Left colon (tissue), 2 donors: ENCODE measurements around the gene PPFIBP1. TPM values are rescaled to one million over a fixed set of nuclear protein-coding genes. Genes with fewer than 3 reads are reported as not detected.
A peak's percentile ranks its signal among the peaks of the same experiment; 100 is the strongest.

Experiments used
- ATAC-seq: fragments of 200-7000 bp; cut with Tn5 transposase; one replicate; pipeline ENCODE4 v1.9.1; 2020; ENCODE audit warnings: mild to moderate bottlenecking, moderate library complexity
- DNase-seq, 2 donors: peaks; one replicate each; pipeline ENCODE4 v3.0.0-alpha.2; 2020
- intact Hi-C, 2 donors: fragments of 100-400 bp; cut with DNase I in 1 of 2; cut with micrococcal nuclease in 1 of 2; formaldehyde crosslinking; loops; one replicate each; pipeline versions ENCODE4 v1.11.2 to v1.14.0; 2022; cut with DNase I, micrococcal nuclease
- total RNA-seq, 2 donors: library from RNA; stranded (reverse); fragmentation: NEBNext Ultra II Directional; extraction: Animal tissue kit (Norgen Biotek cat#: 25700); gene quantifications; one replicate each; pipeline ENCODE4 v1.2.1, GENCODE V29; 2021
- donor health status: DM: no; HTN: no; CAD: no.
- donor health status: DM: yes; HTN: yes; CAD: no.

PPFIBP1 gene
- total RNA-seq, 2 donors from 2014 or later = 40.9 to 43.1 TPM

GRCh38 chr12:27554421-27555186 is 30.6 kb downstream of the PPFIBP1 start:
- no peak for ATAC-seq
- peak; percentile 10 to 36 for DNase-seq

GRCh38 chr12:27555361-27555760 is 31.4 kb downstream of the PPFIBP1 start:
- intact Hi-C loops = no loop called here
- DNase-seq (no peak), ATAC-seq (no peak)

More at GRCh38 chr12:27554421-27555186, 30.6 kb downstream of the PPFIBP1 start:
- intact Hi-C loops = no loop called here

GRCh38 chr12:27555925-27556778 is 32.1 kb downstream of the PPFIBP1 start:
- ATAC-seq (no peak), DNase-seq (no peak)
- intact Hi-C loops = no loop called here

- intact Hi-C loops = no loop called here
- DNase-seq (no peak), ATAC-seq (no peak)
Measured at GRCh38 chr12:27560126-27560525, 36.1 kb downstream of the PPFIBP1 start.

GRCh38 chr12:27561535-27562350 is 37.7 kb downstream of the PPFIBP1 start:
- intact Hi-C loops = no loop called here
- ATAC-seq (no peak), DNase-seq (no peak)

GRCh38 chr12:27564612-27565213 is 40.7 kb downstream of the PPFIBP1 start:
- ATAC-seq = no peak
- intact Hi-C loops = no loop called here

GRCh38 chr12:27566159-27566558 is 42.2 kb downstream of the PPFIBP1 start:
- ATAC-seq (no peak), DNase-seq (no peak)
- intact Hi-C loops = no loop called here

More at GRCh38 chr12:27564612-27565213, 40.7 kb downstream of the PPFIBP1 start:
- no peak for DNase-seq

GRCh38 chr12:27566626-27567025 is 42.6 kb downstream of the PPFIBP1 start:
- ATAC-seq (no peak), DNase-seq (no peak)
- intact Hi-C loops = no loop called here

- intact Hi-C loops = no loop called here
- peak; percentile 22 for ATAC-seq
Measured at GRCh38 chr12:27571463-27571862, 47.5 kb downstream of the PPFIBP1 start.

GRCh38 chr12:27572486-27573255 is 48.7 kb downstream of the PPFIBP1 start:
- ATAC-seq = no peak

More at GRCh38 chr12:27571463-27571862, 47.5 kb downstream of the PPFIBP1 start:
- no peak for DNase-seq

GRCh38 chr12:27573972-27574371 is 50.0 kb downstream of the PPFIBP1 start:
- no peak for ATAC-seq
- intact Hi-C loops = no loop called here
- DNase-seq = no peak

More at GRCh38 chr12:27572486-27573255, 48.7 kb downstream of the PPFIBP1 start:
- intact Hi-C loops = no loop called here
- no peak for DNase-seq

GRCh38 chr12:27575090-27575761 is 51.2 kb downstream of the PPFIBP1 start:
- intact Hi-C loops = no loop called here
- no peak for ATAC-seq

GRCh38 chr12:27575762-27576118 is 51.7 kb downstream of the PPFIBP1 start:
- intact Hi-C loops = no loop called here
- DNase-seq (no peak), ATAC-seq (no peak)

More at GRCh38 chr12:27575090-27575761, 51.2 kb downstream of the PPFIBP1 start:
- no peak for DNase-seq

GRCh38 chr12:27576667-27577347 is 52.8 kb downstream of the PPFIBP1 start:
- DNase-seq = no peak
- ATAC-seq = no peak
- intact Hi-C loops = no loop called here

- DNase-seq = no peak
- intact Hi-C loops = no loop called here
- ATAC-seq = no peak
Measured at GRCh38 chr12:27577688-27578087, 53.7 kb downstream of the PPFIBP1 start.

- DNase-seq (no peak), ATAC-seq (no peak)
- intact Hi-C loops = no loop called here
Measured at GRCh38 chr12:27578689-27579372, 54.8 kb downstream of the PPFIBP1 start.
